GM20431 (cell line): ENCODE data around the gene IGFL1.
"Not testable (repeated sequence)": the region's sequence is repeated elsewhere in the genome, so short reads cannot be mapped to it uniquely, and the experiment has no call there.

Experiments used
- in situ Hi-C: fragments of 300-500 bp; cut with MseI, MboI; formaldehyde crosslinking; loops from one replicate; pipeline ENCODE4 v1.15.0; 2020; ENCODE audit warnings: low sequenced_read_pairs; ENCODE audit not compliant: unreplicated experiment

Gene IGFL1

GRCh38 chr19:46220038-46220615 is 9.4 kb upstream of the IGFL1 start:
- in situ Hi-C loops: no loop called here

- in situ Hi-C loops: no loop called here
Measured at GRCh38 chr19:46221152-46221551, 8.4 kb upstream of the IGFL1 start.

GRCh38 chr19:46221981-46222610 is 7.4 kb upstream of the IGFL1 start:
- in situ Hi-C loops: no loop called here

GRCh38 chr19:46223787-46224186 is 5.8 kb upstream of the IGFL1 start:
- in situ Hi-C loops: not testable (repeated sequence)

- in situ Hi-C loops: no loop called here
Measured at GRCh38 chr19:46224773-46225172, 4.8 kb upstream of the IGFL1 start.

GRCh38 chr19:46225558-46226004 is 4.0 kb upstream of the IGFL1 start:
- in situ Hi-C loops: no loop called here

- in situ Hi-C loops: no loop called here
Measured at GRCh38 chr19:46226438-46226973, 3.0 kb upstream of the IGFL1 start.

- in situ Hi-C loops: no loop called here
Measured at GRCh38 chr19:46232029-46232428, 2.5 kb downstream of the IGFL1 start.

- in situ Hi-C loops: no loop called here
Measured at GRCh38 chr19:46232468-46232867, 2.9 kb downstream of the IGFL1 start.

GRCh38 chr19:46232938-46233621 is 3.5 kb downstream of the IGFL1 start:
- in situ Hi-C loops: no loop called here

- in situ Hi-C loops: not testable (repeated sequence)
Measured at GRCh38 chr19:46233871-46234270, 4.3 kb downstream of the IGFL1 start.

- in situ Hi-C loops: not testable (repeated sequence)
Measured at GRCh38 chr19:46238141-46238540, 8.6 kb downstream of the IGFL1 start.

GRCh38 chr19:46239193-46240024 is 9.9 kb downstream of the IGFL1 start:
- in situ Hi-C loops: no loop called here

GRCh38 chr19:46240693-46241092 is 11.2 kb downstream of the IGFL1 start:
- in situ Hi-C loops: no loop called here

GRCh38 chr19:46241626-46242025 is 12.1 kb downstream of the IGFL1 start:
- in situ Hi-C loops: no loop called here

GRCh38 chr19:46243081-46243654 is 13.6 kb downstream of the IGFL1 start:
- in situ Hi-C loops: not testable (repeated sequence)

GRCh38 chr19:46250076-46250735 is 20.7 kb downstream of the IGFL1 start:
- in situ Hi-C loops: no loop called here

GRCh38 chr19:46251416-46251815 is 21.9 kb downstream of the IGFL1 start:
- in situ Hi-C loops: no loop called here

GRCh38 chr19:46254776-46255175 is 25.2 kb downstream of the IGFL1 start:
- in situ Hi-C loops: no loop called here
